Right renal cortex interstitium (tissue), 3 donors: ENCODE results near the gene MED12. TPM values are rescaled to one million over a fixed set of nuclear protein-coding genes. Genes with fewer than 3 reads are reported as not detected.

Experiments
- DNase-seq, 3 donors: peaks; one replicate each; pipeline ENCODE4 v3.0.0-alpha.2; 2013; ENCODE audit warnings: low read depth in 3 of 3, low spot score in 2 of 3
- polyA plus RNA-seq, 3 donors: library from polyadenylated mRNA; unstranded; fragments of 120-200 nt; gene quantifications; one replicate each; pipeline ENCODE4 v1.2.1, GENCODE V29; 2013; ENCODE audit not compliant: insufficient read length in 3 of 3

Gene MED12
- polyA plus RNA-seq, 3 donors, result 32.0 to 35.3 (median 35.1) TPM

DNA sequence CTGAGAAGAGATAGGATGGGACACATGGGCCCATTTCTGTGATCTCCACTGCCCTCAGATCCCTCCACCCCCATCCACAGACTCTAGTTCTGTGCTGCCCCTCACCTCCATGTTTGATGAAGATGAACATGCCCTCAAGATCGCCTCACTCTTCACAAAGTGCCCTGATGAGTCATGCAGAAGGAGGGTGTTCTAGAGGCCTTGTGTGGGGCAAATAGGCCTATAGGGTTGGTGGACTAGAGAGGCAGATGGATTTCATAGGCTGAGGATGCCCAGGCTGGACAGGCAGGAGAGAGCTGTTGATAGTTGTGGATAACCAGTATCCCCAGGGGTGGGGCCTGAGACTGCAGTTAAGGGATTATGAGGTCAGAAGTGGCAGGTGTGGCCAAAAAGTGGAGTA, 12.0 kb upstream of the MED12 start, which contains the start of gene CXorf65:
Gene CXorf65 (minus strand): TSS at position 314 of the 400 bp plus-strand sequence. CDS start 184 bp downstream, at position 130.
- no peak for DNase-seq

DNA sequence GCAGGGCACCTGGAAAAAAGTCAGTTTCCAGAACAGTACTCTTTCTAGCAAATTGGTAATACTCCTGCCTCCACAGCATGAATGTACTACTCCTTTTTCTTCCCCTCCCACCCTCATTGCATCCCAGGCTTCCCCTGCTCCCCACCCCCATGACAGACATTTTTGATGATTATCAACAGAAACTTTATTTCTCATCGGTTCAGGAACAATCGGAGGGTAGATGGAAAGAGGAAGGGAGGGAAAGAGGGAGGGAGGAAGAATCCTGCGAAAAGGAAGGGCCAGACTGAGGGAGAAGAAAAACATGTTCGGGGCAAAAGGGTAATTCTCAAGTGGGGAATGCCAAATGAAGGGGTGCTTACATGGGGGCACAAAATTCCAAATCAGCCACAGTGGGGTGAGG, 11.2 kb upstream of the MED12 start:
- no peak for DNase-seq

DNA sequence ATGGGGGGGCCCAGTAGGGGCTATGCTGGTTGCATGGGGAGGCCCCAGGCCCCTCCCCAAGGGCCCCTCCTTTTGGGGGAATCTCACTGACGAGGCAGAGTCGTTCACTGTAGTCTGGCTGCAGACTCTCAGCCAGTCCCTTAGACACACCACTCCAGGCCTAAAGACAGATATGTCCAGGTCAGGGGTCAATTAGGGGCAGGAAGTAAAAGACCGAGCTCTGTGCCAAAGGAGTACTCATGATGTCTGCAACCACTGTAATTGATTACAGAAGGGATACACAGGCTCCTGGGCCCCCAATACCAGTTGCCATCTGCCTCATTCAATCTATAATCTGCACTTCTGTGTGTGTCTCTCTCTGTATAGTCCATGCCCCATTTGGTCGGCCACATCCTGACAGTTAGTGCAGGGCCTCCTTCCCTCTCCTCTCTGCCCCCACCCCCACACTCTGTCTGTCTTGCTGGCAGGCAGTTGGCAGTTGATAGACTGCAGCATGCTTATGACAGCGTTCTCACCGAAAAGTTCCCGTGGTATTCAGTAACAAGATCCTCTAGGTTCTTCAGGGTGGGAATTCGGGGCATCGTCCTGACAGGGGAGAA, 10.5 kb upstream of the MED12 start:
- no peak for DNase-seq

DNA sequence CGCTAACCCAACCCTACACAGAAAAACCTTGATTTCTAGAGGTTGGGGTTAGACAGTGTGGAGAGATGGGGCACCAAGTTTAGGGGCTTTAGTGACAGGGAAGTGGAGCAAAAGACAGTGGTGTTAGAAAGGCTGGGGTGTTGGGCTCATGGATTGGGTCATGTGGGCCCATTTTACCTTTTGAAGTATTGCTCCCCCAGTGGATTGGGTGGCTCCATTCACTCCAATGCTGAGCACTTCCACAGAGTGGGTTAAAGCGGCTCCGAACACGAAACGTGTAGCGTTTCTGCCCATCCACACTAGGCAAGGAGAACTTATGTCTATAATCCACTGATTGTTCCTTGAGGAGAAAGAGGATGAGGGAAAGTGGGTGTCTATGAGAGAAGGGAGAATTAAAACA, 9.3 kb upstream of the MED12 start:
- no peak for DNase-seq

DNA sequence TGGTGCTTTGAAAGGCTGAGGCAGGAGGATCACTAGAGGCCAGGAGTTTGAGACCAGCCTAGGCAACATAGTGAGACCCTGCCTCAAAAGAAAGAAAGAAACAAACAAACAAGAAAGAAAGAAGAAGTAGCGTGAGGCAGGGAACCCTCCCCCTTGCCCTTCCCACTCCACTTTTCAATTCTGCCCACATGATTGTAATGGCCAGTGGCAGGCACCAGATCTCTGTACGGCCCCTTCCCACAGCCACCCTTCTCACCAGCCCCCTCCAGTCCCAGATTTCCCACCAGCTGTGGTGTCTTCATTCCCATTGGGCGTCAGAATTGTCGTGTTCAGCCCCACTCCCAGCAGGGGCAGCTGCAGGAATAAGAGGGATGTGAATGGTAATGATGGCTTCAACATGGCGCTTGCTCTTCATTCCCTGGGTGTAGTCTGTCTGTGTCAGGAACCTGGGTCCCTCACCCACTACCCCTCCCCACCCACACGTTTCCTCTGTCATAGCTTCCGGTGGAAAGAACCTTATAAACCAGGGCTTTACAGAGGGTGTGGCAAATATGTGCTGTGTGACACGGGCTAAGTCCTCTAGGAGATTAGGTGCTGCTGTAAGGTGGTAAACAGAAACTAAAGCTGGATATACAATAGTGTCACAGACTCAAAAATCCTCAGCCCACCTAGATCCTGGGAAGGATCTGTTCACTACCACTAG, 7.1 kb upstream of the MED12 start, which contains the start of gene IL2RG:
Gene IL2RG (minus strand): TSS at position 437 of the 703 bp plus-strand sequence. CDS start 38 bp downstream, at position 399.
- DNase-seq, result no peak

DNA sequence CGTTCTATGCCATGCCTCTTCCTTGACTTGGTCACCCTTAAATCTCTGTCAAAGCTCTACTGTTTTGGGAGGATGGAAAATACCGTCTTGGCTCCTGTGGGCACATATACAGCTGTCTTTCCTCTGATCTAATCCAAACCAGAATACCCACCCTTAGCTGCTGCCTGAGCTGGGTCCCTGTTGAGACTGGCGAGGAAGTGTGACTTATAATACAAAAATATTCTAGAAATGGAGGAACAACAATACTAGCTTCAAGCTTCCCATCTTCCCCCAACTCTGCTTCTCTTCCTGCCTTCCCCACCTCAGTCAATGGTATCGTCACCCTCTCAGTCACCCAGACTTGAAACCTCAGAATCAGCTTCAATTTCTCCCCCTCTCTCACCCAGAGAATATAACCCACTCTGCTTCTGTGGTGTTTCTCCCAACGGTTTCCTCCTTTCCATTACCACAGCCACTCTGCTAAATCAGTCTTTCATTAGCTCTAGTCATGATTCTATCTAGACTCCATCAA, 6.4 kb upstream of the MED12 start:
- no peak for DNase-seq

DNA sequence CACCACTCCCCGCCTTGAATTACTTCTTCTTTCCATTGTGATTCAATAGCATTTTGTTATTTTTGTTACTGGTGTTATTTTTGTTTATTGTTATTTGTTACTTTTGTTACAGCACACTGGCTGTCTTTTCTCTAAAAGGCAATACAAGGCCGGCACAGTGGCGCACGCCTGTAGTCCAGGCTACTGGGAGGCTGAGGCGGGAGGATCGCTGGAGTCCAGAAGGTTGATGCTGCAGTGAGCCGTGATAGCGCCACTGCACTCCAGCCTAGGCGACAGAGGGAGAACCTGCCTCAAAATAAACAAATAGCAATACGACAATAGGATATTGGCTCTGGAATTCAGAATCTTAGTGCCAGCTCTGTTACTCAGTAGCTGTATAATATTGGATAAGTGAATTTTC, 1.0 kb upstream of the MED12 start:
- no peak for DNase-seq

DNA sequence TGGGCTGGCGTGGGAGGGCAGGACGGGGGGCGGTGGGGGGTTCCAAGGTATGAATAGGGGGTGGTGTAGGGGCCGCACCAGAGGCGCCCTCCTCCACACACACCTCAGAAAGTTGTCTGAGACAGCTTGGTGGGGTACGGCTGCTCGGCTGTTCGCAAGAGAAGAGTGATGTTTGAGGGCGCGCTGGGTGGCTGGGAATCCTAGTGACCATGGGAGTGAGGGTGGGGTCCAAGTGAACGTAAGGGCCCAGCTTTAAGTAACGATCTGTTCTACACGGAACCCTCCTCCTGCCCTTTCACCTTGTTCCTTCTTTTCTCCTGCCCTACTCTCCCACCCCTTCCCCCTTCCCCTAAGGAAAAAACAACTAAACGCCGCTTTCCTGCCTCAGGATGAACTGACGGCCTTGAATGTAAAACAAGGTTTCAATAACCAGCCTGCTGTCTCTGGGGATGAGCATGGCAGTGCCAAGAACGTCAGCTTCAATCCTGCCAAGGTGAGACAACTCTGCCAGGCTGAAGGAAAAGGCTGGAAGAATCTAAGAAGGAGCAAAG, 664 bp downstream of the MED12 start:
- DNase-seq, result no peak

DNA sequence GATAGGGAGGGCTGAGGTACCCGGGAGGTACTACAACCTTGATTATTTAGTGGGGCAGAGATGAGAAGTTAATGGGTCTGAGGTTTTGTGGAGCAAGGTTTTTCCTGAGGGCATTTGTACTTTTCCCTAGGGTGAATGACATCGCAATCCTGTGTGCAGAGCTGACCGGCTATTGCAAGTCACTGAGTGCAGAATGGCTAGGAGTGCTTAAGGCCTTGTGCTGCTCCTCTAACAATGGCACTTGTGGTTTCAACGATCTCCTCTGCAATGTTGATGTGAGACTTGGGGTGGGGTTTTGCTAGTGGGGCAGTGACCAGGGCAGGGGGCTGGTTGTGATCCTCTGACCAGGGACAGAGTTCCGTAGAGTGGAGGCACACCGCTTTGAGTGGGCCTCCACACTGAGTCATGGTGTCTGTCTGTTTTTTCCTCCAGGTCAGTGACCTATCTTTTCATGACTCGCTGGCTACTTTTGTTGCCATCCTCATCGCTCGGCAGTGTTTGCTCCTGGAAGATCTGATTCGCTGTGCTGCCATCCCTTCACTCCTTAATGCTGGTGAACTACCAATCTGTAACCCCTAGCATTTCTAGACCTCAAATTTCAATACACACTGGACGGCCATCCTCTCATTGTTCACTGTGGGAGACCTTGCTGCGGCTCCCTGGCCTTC, 9.9 kb downstream of the MED12 start:
- no peak for DNase-seq

DNA sequence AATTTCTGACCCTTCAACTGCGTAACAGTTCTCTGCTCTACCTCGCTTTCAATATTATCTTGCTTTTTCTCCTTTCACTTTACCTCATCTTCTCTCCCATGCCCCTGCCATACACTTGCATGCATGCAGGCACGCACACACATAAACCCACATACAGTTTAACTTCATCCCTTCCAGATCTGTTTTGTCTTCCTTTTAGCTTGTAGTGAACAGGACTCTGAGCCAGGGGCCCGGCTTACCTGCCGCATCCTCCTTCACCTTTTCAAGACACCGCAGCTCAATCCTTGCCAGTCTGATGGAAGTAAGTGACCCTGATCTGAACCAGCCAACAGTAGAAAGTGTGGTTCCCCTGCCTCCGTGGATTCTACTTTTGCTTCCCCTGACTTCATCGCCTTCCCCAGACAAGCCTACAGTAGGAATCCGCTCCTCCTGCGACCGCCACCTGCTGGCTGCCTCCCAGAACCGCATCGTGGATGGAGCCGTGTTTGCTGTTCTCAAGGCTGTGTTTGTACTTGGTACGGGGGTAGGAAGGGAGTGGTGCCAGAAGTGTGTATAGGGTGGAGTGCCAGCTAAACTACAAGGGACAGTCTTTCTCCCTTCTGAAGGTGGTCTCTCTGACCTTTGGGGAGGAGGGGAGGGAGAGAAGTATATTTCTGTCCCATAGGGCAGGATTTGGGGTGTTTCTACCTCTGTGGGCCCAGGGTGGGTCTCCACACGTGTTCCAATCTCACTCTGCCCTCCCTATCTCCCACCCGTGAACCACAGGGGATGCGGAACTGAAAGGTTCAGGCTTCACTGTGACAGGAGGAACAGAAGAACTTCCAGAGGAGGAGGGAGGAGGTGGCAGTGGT, 10.7 kb downstream of the MED12 start:
- no peak for DNase-seq

DNA sequence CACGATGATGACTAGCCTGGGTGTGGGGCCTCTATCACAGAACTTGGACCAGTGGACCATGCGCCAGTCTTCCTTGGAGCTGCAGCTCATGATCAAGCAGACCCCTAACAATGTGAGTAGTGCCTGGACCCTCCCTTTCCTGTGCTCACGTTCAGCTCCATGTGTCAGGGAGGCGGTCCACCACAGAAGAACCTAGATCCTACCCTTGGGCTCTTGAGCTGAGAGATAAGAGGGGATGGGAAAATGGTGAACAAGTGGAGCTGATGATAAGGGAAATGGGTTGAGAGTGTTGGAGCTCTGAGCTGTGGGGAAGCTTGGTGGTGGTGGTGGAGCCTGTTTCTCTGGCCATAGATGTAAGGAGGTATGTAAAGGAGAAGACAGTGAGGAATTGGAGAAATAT, 13.1 kb downstream of the MED12 start:
- no peak for DNase-seq

DNA sequence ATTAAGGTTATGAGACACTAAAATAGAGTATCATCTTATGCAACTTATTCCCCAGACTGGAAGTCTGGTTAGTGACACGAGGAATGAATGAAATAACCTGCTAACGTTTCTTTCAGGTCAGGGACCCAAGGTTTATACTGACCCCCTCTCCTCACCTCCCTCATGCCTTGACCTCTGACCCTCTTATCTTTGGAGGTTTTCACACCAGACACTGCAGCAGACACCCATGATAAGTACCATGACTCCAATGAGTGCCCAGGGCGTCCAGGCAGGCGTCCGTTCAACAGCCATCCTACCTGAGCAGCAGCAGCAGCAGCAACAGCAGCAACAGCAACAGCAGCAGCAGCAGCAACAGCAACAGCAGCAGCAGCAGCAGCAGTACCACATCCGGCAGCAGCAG, 22.0 kb downstream of the MED12 start:
- no peak for DNase-seq

DNA sequence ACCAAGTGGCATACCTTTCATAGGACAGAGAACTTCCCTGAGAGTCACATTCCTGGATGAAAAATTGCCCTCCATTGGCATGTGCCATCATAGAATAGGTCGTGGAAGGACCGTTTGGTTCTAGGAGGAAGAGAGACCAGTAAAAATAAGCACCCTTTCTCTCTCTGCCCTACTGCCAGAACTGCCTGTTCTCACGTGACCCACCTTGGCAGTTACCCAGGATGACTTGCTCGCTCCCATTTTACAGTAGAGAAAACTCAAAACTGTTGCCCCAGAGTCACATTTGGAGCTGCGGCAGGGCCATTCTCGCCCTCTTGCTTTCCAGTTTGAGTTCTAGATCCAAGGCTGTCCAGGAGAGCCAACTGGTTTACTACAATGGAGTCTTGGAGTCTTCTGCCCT, 25.1 kb downstream of the MED12 start:
- DNase-seq, result no peak

DNA sequence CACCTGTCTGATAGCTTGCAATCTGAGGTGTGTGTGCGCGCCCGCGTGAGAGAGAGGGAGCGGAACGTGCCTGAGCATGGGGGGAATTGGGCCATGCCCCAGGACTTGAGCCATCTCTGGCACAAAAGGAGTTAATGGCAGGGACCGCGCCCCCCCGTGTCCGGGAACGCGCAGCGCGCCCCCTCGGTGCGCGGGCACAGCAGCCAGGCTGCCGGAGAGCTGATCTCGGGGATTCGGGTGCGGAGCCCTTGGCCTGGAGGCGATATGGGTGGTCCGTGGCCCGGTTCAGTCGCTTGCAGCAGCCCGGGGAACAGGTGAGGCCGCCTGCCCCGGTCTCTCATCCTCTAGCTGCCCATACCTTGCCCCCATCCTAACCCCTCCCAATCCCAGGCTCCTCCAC, 26.3 kb downstream of the MED12 start, which contains the start of gene NLGN3:
Gene NLGN3 (plus strand): TSS at position 191 of the 400 bp plus-strand sequence. CDS start 2,909 bp downstream, outside the sequence.
- no peak for DNase-seq

DNA sequence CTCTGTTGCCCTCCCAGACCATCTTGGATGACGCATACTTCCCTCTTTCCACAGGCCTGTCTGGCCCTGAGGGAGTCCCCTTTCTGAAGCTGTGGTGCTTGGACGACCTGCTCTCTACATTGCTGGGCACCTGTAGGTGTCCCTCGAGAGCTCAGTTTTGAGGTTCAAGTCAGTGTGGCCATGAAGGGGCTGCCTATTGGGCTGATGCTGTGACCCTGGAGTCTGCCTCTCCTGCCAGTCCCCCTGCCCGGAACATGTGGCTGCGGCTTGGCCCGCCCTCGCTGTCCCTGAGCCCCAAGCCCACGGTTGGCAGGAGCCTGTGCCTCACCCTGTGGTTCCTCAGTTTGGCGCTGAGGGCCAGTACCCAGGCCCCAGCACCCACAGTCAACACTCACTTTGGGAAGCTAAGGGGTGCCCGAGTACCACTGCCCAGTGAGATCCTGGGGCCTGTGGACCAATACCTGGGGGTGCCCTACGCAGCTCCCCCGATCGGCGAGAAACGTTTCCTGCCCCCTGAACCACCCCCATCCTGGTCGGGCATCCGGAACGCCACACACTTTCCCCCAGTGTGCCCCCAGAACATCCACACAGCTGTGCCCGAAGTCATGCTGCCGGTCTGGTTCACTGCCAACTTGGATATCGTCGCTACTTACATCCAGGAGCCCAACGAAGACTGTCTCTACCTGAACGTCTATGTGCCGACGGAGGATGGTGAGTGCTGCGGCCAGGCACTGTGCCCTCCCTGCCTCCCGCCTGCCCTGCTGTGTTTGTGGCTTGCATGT, 29.3 kb downstream of the MED12 start:
- DNase-seq, result no peak

DNA sequence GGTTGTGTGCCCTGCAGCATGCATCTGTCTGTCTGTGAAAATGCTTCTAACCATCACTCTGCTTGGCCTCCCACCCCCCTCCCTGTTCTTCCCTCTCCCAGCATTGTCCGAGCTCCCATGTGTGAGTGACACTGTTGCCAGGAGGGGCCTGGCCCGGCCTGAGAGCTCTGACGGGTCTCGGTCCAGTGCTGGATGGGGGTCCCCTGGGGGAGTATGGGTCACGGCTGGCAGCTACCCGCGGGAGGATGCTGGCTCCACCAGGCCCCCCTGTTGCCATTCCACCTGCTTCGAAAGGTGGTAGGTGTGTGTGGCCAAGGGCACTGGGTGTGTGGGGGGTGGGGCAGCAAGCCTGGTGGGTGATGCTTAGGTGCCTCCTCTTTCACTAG, 29.9 kb downstream of the MED12 start:
- DNase-seq, result no peak

DNA sequence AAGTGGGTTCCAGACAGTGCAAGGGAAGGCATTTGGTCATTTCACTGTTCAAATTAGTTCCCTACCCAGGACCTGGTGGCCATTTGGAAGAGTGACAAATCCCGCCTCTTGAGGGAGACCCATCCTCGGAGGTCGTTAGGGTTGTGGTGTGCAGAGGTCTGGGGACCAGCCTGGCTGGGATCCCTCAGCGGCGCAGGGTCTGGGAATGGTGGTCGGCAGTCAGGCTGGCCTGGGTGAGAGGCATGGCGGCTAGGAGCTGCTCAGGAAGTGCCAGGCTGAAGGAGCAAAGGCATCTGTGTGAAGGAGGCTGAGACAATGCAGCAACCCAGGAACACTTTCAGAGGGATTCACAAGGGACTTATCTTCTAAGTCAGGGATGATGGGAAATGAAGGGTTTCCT, 33.0 kb downstream of the MED12 start:
- DNase-seq, result no peak

DNA sequence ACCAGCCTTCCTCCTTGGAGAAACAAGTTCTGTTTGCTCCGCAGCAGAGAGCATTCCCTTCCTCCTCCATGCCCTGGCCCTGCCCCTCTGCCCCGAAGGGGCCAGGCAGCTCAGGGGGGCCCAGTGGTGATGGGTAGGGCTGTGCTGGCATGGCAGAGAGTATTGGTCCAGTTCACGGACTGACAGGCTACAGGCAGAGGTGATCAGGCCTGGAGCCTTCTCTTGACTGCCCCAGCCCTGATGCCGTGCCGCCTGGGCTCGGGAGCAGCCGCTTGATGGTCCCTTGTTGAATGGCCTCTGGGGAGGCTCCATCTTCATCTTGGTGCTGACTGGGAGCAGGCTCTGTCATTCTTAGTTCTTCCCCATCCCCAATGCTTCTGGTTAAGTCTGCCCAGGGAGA, 35.8 kb downstream of the MED12 start:
- DNase-seq, result no peak

DNA sequence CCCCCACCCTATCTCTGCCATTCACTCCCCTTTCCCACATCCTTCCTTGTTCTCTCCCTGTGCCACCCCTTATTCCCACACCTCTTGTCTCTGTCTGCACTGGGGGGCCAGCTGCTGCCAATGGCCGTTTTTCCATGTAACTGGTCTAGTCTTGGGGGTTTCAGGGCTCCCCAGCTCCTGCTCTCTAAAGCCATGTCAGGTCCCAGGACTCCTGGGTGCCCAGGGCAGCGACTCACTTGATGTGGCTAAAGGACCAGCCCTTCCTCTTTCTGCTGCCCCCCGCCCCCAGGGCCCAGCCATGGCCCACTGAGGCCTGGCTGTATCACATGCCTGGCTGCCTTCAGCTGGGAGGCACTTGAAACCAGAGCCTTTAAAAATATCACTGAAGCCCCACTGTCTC, 36.2 kb downstream of the MED12 start:
- no peak for DNase-seq

DNA sequence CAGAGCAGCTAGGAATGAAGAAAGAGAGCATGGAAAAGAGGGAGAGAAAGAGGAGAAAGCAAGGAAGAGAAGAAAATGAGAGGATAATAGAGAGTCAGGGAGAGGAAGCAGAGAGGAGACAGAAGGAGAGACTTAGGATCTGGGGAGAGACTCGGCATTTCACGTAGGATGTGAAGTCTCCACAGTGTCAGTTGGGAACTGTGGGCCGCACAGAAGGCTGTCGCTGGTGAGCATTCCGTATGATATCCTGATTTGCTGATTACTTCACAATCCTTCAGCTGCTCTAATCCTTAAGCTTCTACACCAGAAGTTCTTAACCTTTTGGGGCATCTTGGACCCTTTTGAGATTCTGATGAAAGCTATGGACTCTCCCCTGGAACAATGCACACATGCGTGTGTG, 40.2 kb downstream of the MED12 start:
- DNase-seq, result no peak
